GM06990 (cell line): Measurements from ENCODE around the gene S100G.
"Not testable (repeated sequence)": the region's sequence is repeated elsewhere in the genome, so short reads cannot be mapped to it uniquely, and the experiment has no call there.

Experiments
- DNase-seq: peaks from one replicate; pipeline ENCODE4 v3.0.0-alpha.2; 2011; ENCODE audit not compliant: insufficient read length; ENCODE audit errors: extremely low read depth
- H3K27me3 ChIP-seq: replicated peaks from 2 replicates; pipeline ENCODE4 v1.6.0; 2011; ENCODE audit warnings: low read length; ENCODE audit not compliant: control insufficient read depth, insufficient read depth
- H3K36me3 ChIP-seq: 2 replicates; pipeline ENCODE4 v1.5.1; 2011; ENCODE audit warnings: low read length; ENCODE audit not compliant: control insufficient read depth, insufficient read depth
- H3K4me3 ChIP-seq: replicated peaks from 2 replicates; pipeline ENCODE4 v1.5.1; 2011; ENCODE audit warnings: low read depth, mild to moderate bottlenecking, control low read depth, low read length
- CTCF ChIP-seq: IDR thresholded peaks from 2 replicates; pipeline ENCODE4 v1.5.1; 2011; ENCODE audit warnings: low read length, control low read depth, mild to moderate bottlenecking, inconsistent platforms; ENCODE audit not compliant: insufficient read depth, poor library complexity, severe bottlenecking

The S100G gene

GRCh38 chrX:16610121-16610621, 39.8 kb upstream of the S100G start:
- no peaks in the 10 kb centered on the region for H3K27me3 ChIP-seq
- H3K36me3 ChIP-seq, result no peaks in the 10 kb centered on the region; the same call in 1 of the 2 replicates
- no peak for DNase-seq
- TF ChIP-seq CTCF, result no peak
- H3K4me3 ChIP-seq, result no peak overlapping the region

- H3K36me3 ChIP-seq, H3K27me3 ChIP-seq, DNase-seq, H3K4me3 ChIP-seq: not testable (repeated sequence)
Observed at GRCh38 chrX:16610654-16611053, 39.3 kb upstream of the S100G start.

GRCh38 chrX:16612257-16612897, 37.6 kb upstream of the S100G start:
- TF ChIP-seq CTCF, result no peak
- H3K4me3 ChIP-seq, result no peak overlapping the region
- no peaks in the 10 kb centered on the region for H3K27me3 ChIP-seq
- DNase-seq, result no peak
- no peaks in the 10 kb centered on the region; the same call in 1 of the 2 replicates for H3K36me3 ChIP-seq

GRCh38 chrX:16617382-16617781, 32.6 kb upstream of the S100G start:
- Histone ChIP-seq H3K36me3 (no peaks in the 10 kb centered on the region; the same call in 1 of the 2 replicates), H3K4me3 (no peak overlapping the region), H3K27me3 (no peaks in the 10 kb centered on the region)
- DNase-seq, result no peak
- TF ChIP-seq CTCF, result no peak

GRCh38 chrX:16618422-16618821, 31.5 kb upstream of the S100G start:
- no peak for DNase-seq
- Histone ChIP-seq H3K36me3 (no peaks in the 10 kb centered on the region), H3K27me3 (no peaks in the 10 kb centered on the region), H3K4me3 (no peak overlapping the region)
- TF ChIP-seq CTCF, result no peak

- no peak for DNase-seq
- Histone ChIP-seq H3K4me3 (no peak overlapping the region), H3K27me3 (no peaks in the 10 kb centered on the region), H3K36me3 (no peaks in the 10 kb centered on the region)
- no peak for TF ChIP-seq CTCF
Observed at GRCh38 chrX:16619024-16619423, 30.9 kb upstream of the S100G start.

GRCh38 chrX:16628511-16628910, 21.4 kb upstream of the S100G start:
- H3K27me3 ChIP-seq, H3K4me3 ChIP-seq, DNase-seq, H3K36me3 ChIP-seq: not testable (repeated sequence)
